Naive B cell (primary cell): ENCODE measurements around the gene PRSS27. TPM values are rescaled to one million over a fixed set of nuclear protein-coding genes. Genes with fewer than 3 reads are reported as not detected.

Source experiments
- ATAC-seq, 2 donors: fragments of 150-1000 bp; cut with Tn5 transposase; 2 replicates each; pipeline ENCODE4 v1.10.0; 2021; ENCODE audit warnings: low read depth in 2 of 2, mild to moderate bottlenecking in 2 of 2, moderate library complexity in 2 of 2
- DNase-seq: peaks from one replicate; pipeline ENCODE4 v3.0.0; 2022
- H3K27ac Mint-ChIP-seq, 6 donors: one replicate each; pipeline ENCODE4 v1.8.0; 2020 to 2022; ENCODE audit warnings: mild to moderate bottlenecking in 6 of 6, mixed read lengths in 6 of 6, moderate library complexity in 5 of 6, inconsistent platforms in 2 of 6
- H3K27me3 Mint-ChIP-seq, 3 donors: one replicate each; pipeline ENCODE4 v1.8.0; 2021 to 2022; ENCODE audit warnings: mixed read lengths in 3 of 3, mild to moderate bottlenecking in 1 of 3
- H3K36me3 Mint-ChIP-seq, 2 donors: one replicate each; pipeline ENCODE4 v1.8.0; 2020 to 2022; ENCODE audit warnings: mixed read lengths in 2 of 2, inconsistent platforms in 1 of 2, mild to moderate bottlenecking in 1 of 2
- H3K4me1 Mint-ChIP-seq, 3 donors: one replicate each; pipeline ENCODE4 v1.8.0; 2020 to 2022; ENCODE audit warnings: mixed read lengths in 3 of 3, inconsistent platforms in 1 of 3, mild to moderate bottlenecking in 1 of 3, moderate library complexity in 1 of 3
- H3K4me3 Mint-ChIP-seq, 8 donors: one replicate each; pipeline ENCODE4 v1.8.0; 2020 to 2022; ENCODE audit warnings: mild to moderate bottlenecking in 8 of 8, mixed read lengths in 8 of 8, moderate library complexity in 8 of 8, inconsistent platforms in 2 of 8
- H3K9me3 Mint-ChIP-seq, 7 donors: one replicate each; pipeline ENCODE4 v1.8.0; 2020 to 2022; ENCODE audit warnings: mixed read lengths in 7 of 7, mild to moderate bottlenecking in 5 of 7, inconsistent platforms in 2 of 7, moderate library complexity in 1 of 7
- polyA plus RNA-seq, 6 donors: library from polyadenylated mRNA; unstranded; fragments of 300-500 nt; fragmentation: Illumina TruSeq; gene quantifications; one replicate each; pipeline ENCODE4 v1.2.3, GENCODE V29; 2021; ENCODE audit warnings: low read depth in 6 of 6

The PRSS27 gene
- polyA plus RNA-seq, 6 donors from 2014 or later = 0.36 TPM; not detected in 5

GRCh38 chr16:2748757-2749455 lies 28.9 kb upstream of the PRSS27 start:
- H3K4me1 Mint-ChIP-seq = peaks cover 10 to 23% (median 18%) of the 10 kb centered on the region in 3 donors
- ATAC-seq (no peak), DNase-seq (no peak)
- peak overlapping the region in 2 of 6 donors; percentile 24 to 39 for H3K27ac Mint-ChIP-seq
- H3K9me3 Mint-ChIP-seq = no peaks in the 10 kb centered on the region
- H3K36me3 Mint-ChIP-seq = peaks cover 0 to 4% of the 10 kb centered on the region in 2 donors
- H3K27me3 Mint-ChIP-seq = no peaks in the 10 kb centered on the region
- H3K4me3 Mint-ChIP-seq = no peak overlapping the region

GRCh38 chr16:2745961-2746360 lies 25.9 kb upstream of the PRSS27 start:
- peaks cover 0 to 3% (median under 1%) of the 10 kb centered on the region in 3 donors for H3K4me1 Mint-ChIP-seq
- ATAC-seq (no peak), DNase-seq (no peak)
- H3K4me3 Mint-ChIP-seq = no peak overlapping the region
- H3K27me3 Mint-ChIP-seq = no peaks in the 10 kb centered on the region
- no peaks in the 10 kb centered on the region for H3K36me3 Mint-ChIP-seq
- H3K9me3 Mint-ChIP-seq = no peaks in the 10 kb centered on the region
- no peak overlapping the region for H3K27ac Mint-ChIP-seq

- H3K27ac Mint-ChIP-seq = no peak overlapping the region
- ATAC-seq (no peak), DNase-seq (no peak)
- peak overlapping the region in 1 of 8 donors; percentile 42 for H3K4me3 Mint-ChIP-seq
- no peaks in the 10 kb centered on the region for H3K9me3 Mint-ChIP-seq
- H3K36me3 Mint-ChIP-seq = no peaks in the 10 kb centered on the region
- H3K4me1 Mint-ChIP-seq = no peaks in the 10 kb centered on the region
- peaks cover 0 to 4% (median 0%) of the 10 kb centered on the region in 3 donors for H3K27me3 Mint-ChIP-seq
Measured at GRCh38 chr16:2745116-2745890, 25.3 kb upstream of the PRSS27 start.

GRCh38 chr16:2744711-2745110 lies 24.7 kb upstream of the PRSS27 start:
- DNase-seq (no peak), ATAC-seq (no peak)
- Mint-ChIP-seq H3K27me3 (peaks cover 0 to 6% (median 0%) of the 10 kb centered on the region in 3 donors), H3K4me3 (no peak overlapping the region), H3K36me3 (no peaks in the 10 kb centered on the region), H3K9me3 (no peaks in the 10 kb centered on the region), H3K27ac (no peak overlapping the region), H3K4me1 (no peaks in the 10 kb centered on the region)

GRCh38 chr16:2743007-2743810 lies 23.2 kb upstream of the PRSS27 start:
- Mint-ChIP-seq H3K4me3 (peak overlapping the region in 1 of 8 donors; percentile 29), H3K36me3 (no peaks in the 10 kb centered on the region), H3K27me3 (peaks cover 0 to 6% (median 0%) of the 10 kb centered on the region in 3 donors), H3K9me3 (no peaks in the 10 kb centered on the region), H3K27ac (no peak overlapping the region), H3K4me1 (no peaks in the 10 kb centered on the region)
- ATAC-seq (no peak), DNase-seq (no peak)

GRCh38 chr16:2742323-2743006 lies 22.4 kb upstream of the PRSS27 start:
- H3K9me3 Mint-ChIP-seq = no peaks in the 10 kb centered on the region
- H3K36me3 Mint-ChIP-seq = no peaks in the 10 kb centered on the region
- H3K27ac Mint-ChIP-seq = no peak overlapping the region
- ATAC-seq (no peak), DNase-seq (no peak)
- no peaks in the 10 kb centered on the region for H3K4me1 Mint-ChIP-seq
- no peak overlapping the region for H3K4me3 Mint-ChIP-seq
- H3K27me3 Mint-ChIP-seq = peaks cover 0 to 6% (median 0%) of the 10 kb centered on the region in 3 donors

GRCh38 chr16:2741168-2741567 lies 21.1 kb upstream of the PRSS27 start:
- ATAC-seq (no peak), DNase-seq (no peak)
- Mint-ChIP-seq H3K4me3 (no peak overlapping the region), H3K4me1 (no peaks in the 10 kb centered on the region), H3K27ac (no peak overlapping the region), H3K9me3 (no peaks in the 10 kb centered on the region), H3K27me3 (peaks cover 0 to 6% (median 0%) of the 10 kb centered on the region in 3 donors), H3K36me3 (no peaks in the 10 kb centered on the region)

GRCh38 chr16:2740476-2740875 lies 20.5 kb upstream of the PRSS27 start:
- Mint-ChIP-seq H3K4me1 (no peaks in the 10 kb centered on the region), H3K36me3 (no peaks in the 10 kb centered on the region), H3K27ac (peak overlapping the region in 2 of 6 donors; percentile 30 to 78), H3K27me3 (peaks cover 0 to 6% (median 0%) of the 10 kb centered on the region in 3 donors), H3K4me3 (no peak overlapping the region), H3K9me3 (no peaks in the 10 kb centered on the region)
- no peak for DNase-seq
- no peak for ATAC-seq

- DNase-seq (no peak), ATAC-seq (no peak)
- H3K36me3 Mint-ChIP-seq = no peaks in the 10 kb centered on the region
- no peaks in the 10 kb centered on the region for H3K4me1 Mint-ChIP-seq
- no peak overlapping the region for H3K4me3 Mint-ChIP-seq
- peaks cover 0 to 6% (median 0%) of the 10 kb centered on the region in 3 donors for H3K27me3 Mint-ChIP-seq
- H3K27ac Mint-ChIP-seq = peak overlapping the region in 1 of 6 donors; percentile 30
- no peaks in the 10 kb centered on the region for H3K9me3 Mint-ChIP-seq
Measured at GRCh38 chr16:2739625-2740430, 19.8 kb upstream of the PRSS27 start.

- H3K4me1 Mint-ChIP-seq = no peaks in the 10 kb centered on the region
- no peaks in the 10 kb centered on the region for H3K36me3 Mint-ChIP-seq
- ATAC-seq (no peak), DNase-seq (no peak)
- H3K27me3 Mint-ChIP-seq = peaks cover 0 to 6% (median 0%) of the 10 kb centered on the region in 3 donors
- no peak overlapping the region for H3K27ac Mint-ChIP-seq
- no peaks in the 10 kb centered on the region for H3K9me3 Mint-ChIP-seq
- H3K4me3 Mint-ChIP-seq = no peak overlapping the region
Measured at GRCh38 chr16:2738615-2739014, 18.6 kb upstream of the PRSS27 start.

- DNase-seq (no peak), ATAC-seq (no peak)
- no peaks in the 10 kb centered on the region for H3K36me3 Mint-ChIP-seq
- H3K4me3 Mint-ChIP-seq = no peak overlapping the region
- H3K9me3 Mint-ChIP-seq = no peaks in the 10 kb centered on the region
- H3K27me3 Mint-ChIP-seq = peaks cover 0 to 6% (median 0%) of the 10 kb centered on the region in 3 donors
- H3K4me1 Mint-ChIP-seq = no peaks in the 10 kb centered on the region
- peak overlapping the region in 1 of 6 donors; percentile 72 for H3K27ac Mint-ChIP-seq
Measured at GRCh38 chr16:2737895-2738418, 17.9 kb upstream of the PRSS27 start.

- Mint-ChIP-seq H3K27me3 (peaks cover 0 to 6% (median 0%) of the 10 kb centered on the region in 3 donors), H3K4me3 (no peak overlapping the region), H3K27ac (no peak overlapping the region), H3K4me1 (no peaks in the 10 kb centered on the region), H3K9me3 (no peaks in the 10 kb centered on the region), H3K36me3 (no peaks in the 10 kb centered on the region)
- DNase-seq (no peak), ATAC-seq (no peak)
Measured at GRCh38 chr16:2737238-2737605, 17.2 kb upstream of the PRSS27 start.
